T-helper 2 cell treated with Interferon-gamma antibody and Interleukin-4, amounts not matched to agents 5 μg/mL and 100 μg/mL, for 36 hours (primary cell): Measurements from ENCODE around the gene ITGAE.

ENCODE experiments used
- DNase-seq: peaks from one replicate; pipeline ENCODE4 v3.0.0; 2021; ENCODE audit warnings: low spot score
- H3K27ac Mint-ChIP-seq: one replicate; pipeline ENCODE4 v1.8.0; 2021; ENCODE audit warnings: mild to moderate bottlenecking, mixed read lengths
- H3K27me3 Mint-ChIP-seq: one replicate; pipeline ENCODE4 v1.8.0; 2021; ENCODE audit warnings: low read depth, mixed read lengths
- H3K36me3 Mint-ChIP-seq: one replicate; pipeline ENCODE4 v1.8.0; 2021; ENCODE audit warnings: low read depth, mixed read lengths
- H3K4me1 Mint-ChIP-seq: one replicate; pipeline ENCODE4 v1.8.0; 2021; ENCODE audit warnings: low read depth, mixed read lengths
- H3K4me3 Mint-ChIP-seq: one replicate; pipeline ENCODE4 v1.8.0; 2022; ENCODE audit warnings: mild to moderate bottlenecking, moderate library complexity, mixed read lengths
- H3K9me3 Mint-ChIP-seq: one replicate; pipeline ENCODE4 v1.8.0; 2021; ENCODE audit warnings: mixed read lengths

Gene ITGAE

GRCh38 chr17:3809135-3809534 lies 8.1 kb upstream of the ITGAE start:
- Mint-ChIP-seq H3K4me3 (no peak overlapping the region), H3K36me3 (peaks cover 46% of the 10 kb centered on the region), H3K27ac (no peak overlapping the region), H3K27me3 (no peaks in the 10 kb centered on the region), H3K9me3 (no peaks in the 10 kb centered on the region), H3K4me1 (peaks cover 8% of the 10 kb centered on the region)
- DNase-seq: no peak

- H3K9me3 Mint-ChIP-seq: no peaks in the 10 kb centered on the region
- H3K27ac Mint-ChIP-seq: no peak overlapping the region
- H3K27me3 Mint-ChIP-seq: no peaks in the 10 kb centered on the region
- H3K36me3 Mint-ChIP-seq: peaks cover 45% of the 10 kb centered on the region
- peaks cover 10% of the 10 kb centered on the region for H3K4me1 Mint-ChIP-seq
- H3K4me3 Mint-ChIP-seq: no peak overlapping the region
- DNase-seq: no peak
These were observed 7.7 kb upstream of the ITGAE start for GRCh38 chr17:3808701-3809100.

- no peak overlapping the region for H3K27ac Mint-ChIP-seq
- no peak overlapping the region for H3K4me3 Mint-ChIP-seq
- H3K27me3 Mint-ChIP-seq: no peaks in the 10 kb centered on the region
- H3K9me3 Mint-ChIP-seq: no peaks in the 10 kb centered on the region
- peaks cover 12% of the 10 kb centered on the region for H3K4me1 Mint-ChIP-seq
- DNase-seq: no peak
- H3K36me3 Mint-ChIP-seq: peaks cover 29% of the 10 kb centered on the region
These were observed 4.6 kb upstream of the ITGAE start for GRCh38 chr17:3805581-3805980.

GRCh38 chr17:3804503-3804931 lies 3.5 kb upstream of the ITGAE start:
- no peak overlapping the region for H3K4me3 Mint-ChIP-seq
- H3K36me3 Mint-ChIP-seq: peaks cover 23% of the 10 kb centered on the region
- no peaks in the 10 kb centered on the region for H3K27me3 Mint-ChIP-seq
- H3K9me3 Mint-ChIP-seq: no peaks in the 10 kb centered on the region
- peaks cover 13% of the 10 kb centered on the region for H3K4me1 Mint-ChIP-seq
- DNase-seq: peak; percentile 48
- H3K27ac Mint-ChIP-seq: peak overlapping the region; percentile 57

GRCh38 chr17:3803308-3803640 lies 2.3 kb upstream of the ITGAE start:
- H3K9me3 Mint-ChIP-seq: no peaks in the 10 kb centered on the region
- H3K27me3 Mint-ChIP-seq: no peaks in the 10 kb centered on the region
- no peak overlapping the region for H3K27ac Mint-ChIP-seq
- no peak for DNase-seq
- peaks cover 24% of the 10 kb centered on the region for H3K4me1 Mint-ChIP-seq
- H3K36me3 Mint-ChIP-seq: peaks cover 19% of the 10 kb centered on the region
- no peak overlapping the region for H3K4me3 Mint-ChIP-seq

GRCh38 chr17:3802461-3803307 lies 1.7 kb upstream of the ITGAE start:
- no peak for DNase-seq
- Mint-ChIP-seq H3K4me3 (no peak overlapping the region), H3K36me3 (peaks cover 16% of the 10 kb centered on the region), H3K4me1 (peaks cover 28% of the 10 kb centered on the region), H3K27me3 (no peaks in the 10 kb centered on the region), H3K9me3 (no peaks in the 10 kb centered on the region), H3K27ac (no peak overlapping the region)

GRCh38 chr17:3801792-3802191 lies 804 bp upstream of the ITGAE start:
- Mint-ChIP-seq H3K9me3 (no peaks in the 10 kb centered on the region), H3K27me3 (no peaks in the 10 kb centered on the region), H3K4me3 (no peak overlapping the region), H3K36me3 (peaks cover 9% of the 10 kb centered on the region), H3K4me1 (peaks cover 29% of the 10 kb centered on the region), H3K27ac (no peak overlapping the region)
- no peak for DNase-seq

GRCh38 chr17:3801347-3801746 lies 359 bp upstream of the ITGAE start:
- H3K9me3 Mint-ChIP-seq: no peaks in the 10 kb centered on the region
- H3K36me3 Mint-ChIP-seq: peaks cover 7% of the 10 kb centered on the region
- H3K4me1 Mint-ChIP-seq: peaks cover 34% of the 10 kb centered on the region
- H3K27ac Mint-ChIP-seq: no peak overlapping the region
- H3K4me3 Mint-ChIP-seq: no peak overlapping the region
- no peak for DNase-seq
- H3K27me3 Mint-ChIP-seq: no peaks in the 10 kb centered on the region

- no peak for DNase-seq
- Mint-ChIP-seq H3K27me3 (no peaks in the 10 kb centered on the region), H3K36me3 (peaks cover 2% of the 10 kb centered on the region), H3K4me3 (no peak overlapping the region), H3K9me3 (no peaks in the 10 kb centered on the region), H3K27ac (no peak overlapping the region), H3K4me1 (peaks cover 45% of the 10 kb centered on the region)
These were observed 1.6 kb downstream of the ITGAE start for GRCh38 chr17:3799181-3799945.

GRCh38 chr17:3798273-3799180 lies 2.5 kb downstream of the ITGAE start:
- Mint-ChIP-seq H3K4me1 (peaks cover 41% of the 10 kb centered on the region), H3K36me3 (peaks cover 2% of the 10 kb centered on the region), H3K4me3 (no peak overlapping the region), H3K9me3 (no peaks in the 10 kb centered on the region), H3K27me3 (no peaks in the 10 kb centered on the region), H3K27ac (no peak overlapping the region)
- DNase-seq: no peak

GRCh38 chr17:3796822-3797170 lies 4.2 kb downstream of the ITGAE start:
- no peaks in the 10 kb centered on the region for H3K27me3 Mint-ChIP-seq
- no peaks in the 10 kb centered on the region for H3K9me3 Mint-ChIP-seq
- H3K27ac Mint-ChIP-seq: peak overlapping the region; percentile 38
- DNase-seq: no peak
- peak overlapping the region; percentile 4 for H3K4me3 Mint-ChIP-seq
- H3K4me1 Mint-ChIP-seq: peaks cover 42% of the 10 kb centered on the region
- no peaks in the 10 kb centered on the region for H3K36me3 Mint-ChIP-seq

- Mint-ChIP-seq H3K4me3 (peak overlapping the region; percentile 9), H3K9me3 (no peaks in the 10 kb centered on the region), H3K4me1 (peaks cover 47% of the 10 kb centered on the region), H3K27me3 (no peaks in the 10 kb centered on the region), H3K27ac (peak overlapping the region; percentile 38), H3K36me3 (no peaks in the 10 kb centered on the region)
- peak; percentile 80 for DNase-seq
These were observed 4.7 kb downstream of the ITGAE start for GRCh38 chr17:3796110-3796821.

GRCh38 chr17:3795390-3796102 lies 5.4 kb downstream of the ITGAE start:
- Mint-ChIP-seq H3K27me3 (no peaks in the 10 kb centered on the region), H3K4me1 (peaks cover 49% of the 10 kb centered on the region), H3K9me3 (no peaks in the 10 kb centered on the region), H3K36me3 (no peaks in the 10 kb centered on the region), H3K27ac (peak overlapping the region; percentile 45), H3K4me3 (peak overlapping the region; percentile 49)
- no peak for DNase-seq
